ENCODE results near the gene DKK2. TPM values are rescaled to one million over a fixed set of nuclear protein-coding genes. Genes with fewer than 3 reads are reported as not detected.

DKK2 gene
- 0.15 TPM for polyA plus RNA-seq

- H3K36me3 Mint-ChIP-seq, result no peaks in the 10 kb centered on the region
- H3K27ac Mint-ChIP-seq, result peak within 1 kb of the TSS in 2 of 3 donors; percentile 33 to 68
- H3K4me3 Mint-ChIP-seq, result peak within 1 kb of the TSS in 3 of 4 donors; percentile 74 to 86 (median 74)
- H3K27me3 Mint-ChIP-seq, result peaks cover 46% of the 10 kb centered on the region
- peaks cover 6 to 21% (median 15%) of the 10 kb centered on the region in 3 donors for H3K4me1 Mint-ChIP-seq
- peaks cover 0 to 4% (median 0%) of the 10 kb centered on the region in 3 donors for H3K9me3 Mint-ChIP-seq
Observed at GRCh38 chr4:107035819-107036583, at the start of gene DKK2. DKK2 (minus strand) TSS chr4:107036313; CDS start chr4:107035591, 722 bp downstream.

GRCh38 chr4:107077192-107077591 is 41.1 kb upstream of the DKK2 start:
- Mint-ChIP-seq H3K4me3 (no peak overlapping the region), H3K4me1 (no peaks in the 10 kb centered on the region), H3K27me3 (no peaks in the 10 kb centered on the region)

GRCh38 chr4:107072836-107073736 is 37.0 kb upstream of the DKK2 start:
- Mint-ChIP-seq H3K9me3 (peaks cover 0 to 5% (median 3%) of the 10 kb centered on the region in 3 donors), H3K4me1 (no peaks in the 10 kb centered on the region), H3K27ac (no peak overlapping the region), H3K36me3 (no peaks in the 10 kb centered on the region), H3K4me3 (no peak overlapping the region), H3K27me3 (no peaks in the 10 kb centered on the region)

More at GRCh38 chr4:107077192-107077591, 41.1 kb upstream of the DKK2 start:
- Mint-ChIP-seq H3K36me3 (no peaks in the 10 kb centered on the region), H3K9me3 (peaks cover 3 to 11% (median 5%) of the 10 kb centered on the region in 3 donors), H3K27ac (no peak overlapping the region)

DNA sequence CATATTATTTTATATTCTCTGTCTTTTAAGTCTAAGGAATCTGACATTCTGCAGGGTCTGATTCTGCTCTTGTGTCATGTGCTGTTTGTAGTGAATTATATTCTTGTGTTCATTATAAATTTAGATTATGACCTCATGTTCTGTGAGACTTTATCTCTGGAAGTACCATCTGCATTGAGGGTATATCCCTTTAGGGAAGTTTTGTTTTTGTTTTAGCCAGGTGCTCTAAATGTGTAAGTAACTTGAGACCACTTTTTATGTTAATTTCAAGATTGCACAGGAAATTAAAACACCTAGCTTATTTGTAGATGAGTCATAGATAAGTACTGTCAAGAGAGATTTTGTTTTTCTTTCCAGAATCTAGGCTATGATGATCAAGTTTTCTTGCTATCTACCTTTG is 35.0 kb upstream of the DKK2 start:
- H3K9me3 Mint-ChIP-seq, result peaks cover 0 to 5% (median 3%) of the 10 kb centered on the region in 3 donors
- H3K27me3 Mint-ChIP-seq, result no peaks in the 10 kb centered on the region
- H3K36me3 Mint-ChIP-seq, result no peaks in the 10 kb centered on the region

DNA sequence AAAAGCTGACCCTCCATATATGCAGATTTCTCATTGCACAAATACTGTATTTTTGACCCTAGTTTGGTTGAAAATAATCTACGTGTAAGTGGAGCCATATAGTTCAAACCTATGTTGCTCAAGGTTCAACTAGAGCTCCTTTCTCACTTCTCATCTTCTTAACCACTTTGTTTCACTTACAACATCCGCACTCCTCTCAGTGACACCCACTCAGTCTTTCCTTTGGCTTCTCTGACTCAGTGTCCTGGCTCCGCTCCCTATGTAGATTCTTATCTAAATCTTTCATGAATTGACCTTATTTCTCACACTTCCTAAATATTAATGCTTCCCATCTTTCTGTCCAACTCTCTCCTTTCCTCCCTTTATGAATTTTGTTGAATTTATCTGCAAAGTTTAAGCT is 32.9 kb upstream of the DKK2 start:
- Mint-ChIP-seq H3K9me3 (peaks cover 0 to 2% (median under 1%) of the 10 kb centered on the region in 3 donors), H3K36me3 (no peaks in the 10 kb centered on the region), H3K4me3 (no peak overlapping the region), H3K27me3 (no peaks in the 10 kb centered on the region), H3K27ac (no peak overlapping the region), H3K4me1 (no peaks in the 10 kb centered on the region)

More for the DNA sequence above, 35.0 kb upstream of the DKK2 start:
- Mint-ChIP-seq H3K4me3 (no peak overlapping the region), H3K27ac (no peak overlapping the region), H3K4me1 (no peaks in the 10 kb centered on the region)

DNA sequence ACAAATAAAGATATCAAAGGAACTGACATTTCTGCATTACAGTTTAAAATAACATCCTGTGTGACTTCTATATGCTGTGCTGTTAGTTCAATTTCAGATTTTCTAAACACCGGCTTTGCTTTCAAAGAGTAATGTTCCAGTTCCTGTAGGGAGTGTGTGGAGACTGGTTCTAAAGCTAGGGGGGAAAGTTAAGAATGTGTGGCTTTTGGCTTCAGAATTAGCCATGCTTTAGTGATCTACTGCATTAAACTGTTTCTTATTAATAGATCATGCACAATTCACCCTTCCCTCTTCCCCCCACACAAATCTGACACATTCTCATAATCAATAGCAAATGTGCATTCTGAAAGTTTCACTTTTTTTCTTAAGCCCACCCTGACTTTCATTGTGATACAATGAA is 32.0 kb upstream of the DKK2 start:
- H3K4me3 Mint-ChIP-seq, result no peak overlapping the region
- no peaks in the 10 kb centered on the region for H3K36me3 Mint-ChIP-seq
- no peaks in the 10 kb centered on the region for H3K4me1 Mint-ChIP-seq
- no peak overlapping the region for H3K27ac Mint-ChIP-seq
- H3K9me3 Mint-ChIP-seq, result peaks cover 0 to 2% (median 0%) of the 10 kb centered on the region in 3 donors
- no peaks in the 10 kb centered on the region for H3K27me3 Mint-ChIP-seq

DNA sequence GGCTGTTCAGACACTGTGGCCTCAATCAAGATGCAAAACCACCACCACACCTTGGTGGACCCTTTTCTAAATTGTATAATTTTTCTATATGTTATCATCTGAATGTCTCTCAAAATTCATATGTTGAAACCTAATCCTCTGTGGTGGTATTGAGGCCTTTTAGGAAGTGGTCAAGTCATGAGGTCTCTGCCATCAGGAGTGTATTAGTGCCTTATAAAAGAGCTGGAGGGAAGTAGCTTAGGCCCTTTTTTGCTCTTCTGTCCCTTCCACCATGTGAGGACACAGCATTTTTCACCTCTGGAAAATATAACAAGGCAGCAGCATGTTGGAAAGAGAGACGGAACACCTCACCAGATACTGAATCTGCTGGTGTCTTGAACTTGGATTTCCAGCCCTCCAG is 30.5 kb upstream of the DKK2 start:
- Mint-ChIP-seq H3K4me3 (no peak overlapping the region), H3K27me3 (no peaks in the 10 kb centered on the region), H3K4me1 (no peaks in the 10 kb centered on the region), H3K36me3 (no peaks in the 10 kb centered on the region), H3K27ac (no peak overlapping the region), H3K9me3 (no peaks in the 10 kb centered on the region)

- no peak overlapping the region for H3K27ac Mint-ChIP-seq
- no peak overlapping the region for H3K4me3 Mint-ChIP-seq
- H3K4me1 Mint-ChIP-seq, result no peaks in the 10 kb centered on the region
- no peaks in the 10 kb centered on the region for H3K9me3 Mint-ChIP-seq
- no peaks in the 10 kb centered on the region for H3K27me3 Mint-ChIP-seq
- H3K36me3 Mint-ChIP-seq, result no peaks in the 10 kb centered on the region
Observed at GRCh38 chr4:107065201-107065600, 29.1 kb upstream of the DKK2 start.

GRCh38 chr4:107060388-107060787 is 24.3 kb upstream of the DKK2 start:
- Mint-ChIP-seq H3K36me3 (no peaks in the 10 kb centered on the region), H3K4me1 (no peaks in the 10 kb centered on the region), H3K27ac (no peak overlapping the region), H3K4me3 (no peak overlapping the region), H3K9me3 (peaks cover 0 to 2% (median 0%) of the 10 kb centered on the region in 3 donors), H3K27me3 (peaks cover 2% of the 10 kb centered on the region)

DNA sequence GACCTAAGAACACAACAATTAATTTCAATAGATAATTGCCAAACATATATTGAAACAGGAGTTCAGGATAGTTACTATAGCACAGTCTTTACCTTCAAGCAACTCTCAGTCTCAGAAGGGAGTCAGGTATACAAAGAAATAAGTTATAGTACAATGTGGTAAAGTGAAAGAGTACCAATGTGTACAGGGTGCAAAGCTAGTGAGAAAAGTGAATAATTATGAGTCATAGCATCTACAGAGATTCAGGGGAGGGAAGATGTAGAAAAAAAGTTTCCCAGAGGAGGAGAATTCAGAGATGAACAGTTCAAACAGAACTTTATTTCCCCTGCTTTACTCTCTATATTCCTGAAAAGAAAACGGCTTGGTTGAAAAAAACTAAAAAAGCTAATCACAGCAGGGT is 22.7 kb upstream of the DKK2 start:
- Mint-ChIP-seq H3K4me1 (no peaks in the 10 kb centered on the region), H3K36me3 (no peaks in the 10 kb centered on the region), H3K9me3 (peaks cover 0 to 2% (median 0%) of the 10 kb centered on the region in 3 donors), H3K4me3 (no peak overlapping the region), H3K27ac (no peak overlapping the region), H3K27me3 (peaks cover 2% of the 10 kb centered on the region)

GRCh38 chr4:107050525-107051135 is 14.5 kb upstream of the DKK2 start:
- Mint-ChIP-seq H3K27me3 (no peaks in the 10 kb centered on the region), H3K36me3 (no peaks in the 10 kb centered on the region), H3K4me1 (peaks cover 0 to 1% (median 0%) of the 10 kb centered on the region in 3 donors), H3K4me3 (no peak overlapping the region), H3K9me3 (peaks cover 0 to 10% (median 2%) of the 10 kb centered on the region in 3 donors), H3K27ac (no peak overlapping the region)

DNA sequence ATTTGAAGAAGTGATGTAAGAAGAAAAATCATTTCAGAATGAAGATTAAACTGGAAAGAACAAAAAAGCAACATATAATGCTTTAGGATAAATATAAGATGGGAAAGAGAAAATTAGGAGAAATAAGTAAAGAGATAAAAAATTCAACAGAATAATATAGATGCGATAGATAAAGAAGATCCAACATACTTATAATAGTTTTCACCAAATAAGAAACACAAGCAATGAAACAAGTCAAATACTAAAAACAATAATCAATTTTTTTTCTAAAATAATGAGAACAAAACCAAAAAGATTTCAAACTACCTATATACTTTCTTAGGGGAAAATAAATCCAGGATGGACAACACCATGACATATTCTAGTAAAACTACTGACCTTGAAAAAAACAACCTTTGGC is 10.1 kb upstream of the DKK2 start:
- Mint-ChIP-seq H3K4me3 (no peak overlapping the region), H3K4me1 (peaks cover 0 to 1% (median 0%) of the 10 kb centered on the region in 3 donors), H3K9me3 (peaks cover 0 to 10% (median 4%) of the 10 kb centered on the region in 3 donors), H3K27me3 (no peaks in the 10 kb centered on the region), H3K36me3 (no peaks in the 10 kb centered on the region), H3K27ac (no peak overlapping the region)

- H3K27me3 Mint-ChIP-seq, result no peaks in the 10 kb centered on the region
- H3K4me3 Mint-ChIP-seq, result no peak overlapping the region
- H3K4me1 Mint-ChIP-seq, result peaks cover 0 to 1% (median 0%) of the 10 kb centered on the region in 3 donors
- H3K36me3 Mint-ChIP-seq, result no peaks in the 10 kb centered on the region
- no peak overlapping the region for H3K27ac Mint-ChIP-seq
- H3K9me3 Mint-ChIP-seq, result peaks cover 0 to 10% (median 4%) of the 10 kb centered on the region in 3 donors
Observed at GRCh38 chr4:107044170-107044569, 8.1 kb upstream of the DKK2 start.

DNA sequence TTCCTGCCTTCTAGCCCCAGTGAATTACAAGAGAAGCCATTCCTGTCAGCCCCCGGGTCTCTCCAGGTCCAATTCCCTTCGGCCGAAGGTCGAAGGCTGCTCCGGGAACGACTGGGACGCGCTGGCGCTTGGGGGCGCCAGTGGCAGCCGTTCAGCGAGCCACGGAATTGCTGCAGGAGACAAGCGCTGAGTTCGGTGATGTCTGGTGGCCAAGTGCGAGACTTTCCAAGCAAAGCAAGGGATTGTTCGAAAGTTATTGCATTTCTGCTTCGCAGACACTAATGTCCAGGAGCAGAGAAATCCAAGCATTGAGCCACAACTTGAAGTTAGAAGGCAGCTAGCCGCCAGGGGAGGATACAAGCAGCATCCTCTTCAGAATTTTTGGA is 1.1 kb upstream of the DKK2 start:
- no peak overlapping the region for H3K4me3 Mint-ChIP-seq
- peaks cover 0 to 4% (median 0%) of the 10 kb centered on the region in 3 donors for H3K9me3 Mint-ChIP-seq
- peaks cover 6 to 21% (median 15%) of the 10 kb centered on the region in 3 donors for H3K4me1 Mint-ChIP-seq
- peaks cover 46% of the 10 kb centered on the region for H3K27me3 Mint-ChIP-seq
- H3K27ac Mint-ChIP-seq, result no peak overlapping the region
- H3K36me3 Mint-ChIP-seq, result no peaks in the 10 kb centered on the region
